Middle frontal gyrus (tissue), 1 donor: Measurements from ENCODE around the gene PLA2G6.
"Not testable (repeated sequence)": the region's sequence is repeated elsewhere in the genome, so short reads cannot be mapped to it uniquely, and the experiment has no call there.

Source experiments
- DNase-seq: peaks from one replicate; pipeline ENCODE4 v3.0.0-alpha.2; 2015; ENCODE audit warnings: low spot score; ENCODE audit errors: extremely low spot score

PLA2G6 gene

DNA sequence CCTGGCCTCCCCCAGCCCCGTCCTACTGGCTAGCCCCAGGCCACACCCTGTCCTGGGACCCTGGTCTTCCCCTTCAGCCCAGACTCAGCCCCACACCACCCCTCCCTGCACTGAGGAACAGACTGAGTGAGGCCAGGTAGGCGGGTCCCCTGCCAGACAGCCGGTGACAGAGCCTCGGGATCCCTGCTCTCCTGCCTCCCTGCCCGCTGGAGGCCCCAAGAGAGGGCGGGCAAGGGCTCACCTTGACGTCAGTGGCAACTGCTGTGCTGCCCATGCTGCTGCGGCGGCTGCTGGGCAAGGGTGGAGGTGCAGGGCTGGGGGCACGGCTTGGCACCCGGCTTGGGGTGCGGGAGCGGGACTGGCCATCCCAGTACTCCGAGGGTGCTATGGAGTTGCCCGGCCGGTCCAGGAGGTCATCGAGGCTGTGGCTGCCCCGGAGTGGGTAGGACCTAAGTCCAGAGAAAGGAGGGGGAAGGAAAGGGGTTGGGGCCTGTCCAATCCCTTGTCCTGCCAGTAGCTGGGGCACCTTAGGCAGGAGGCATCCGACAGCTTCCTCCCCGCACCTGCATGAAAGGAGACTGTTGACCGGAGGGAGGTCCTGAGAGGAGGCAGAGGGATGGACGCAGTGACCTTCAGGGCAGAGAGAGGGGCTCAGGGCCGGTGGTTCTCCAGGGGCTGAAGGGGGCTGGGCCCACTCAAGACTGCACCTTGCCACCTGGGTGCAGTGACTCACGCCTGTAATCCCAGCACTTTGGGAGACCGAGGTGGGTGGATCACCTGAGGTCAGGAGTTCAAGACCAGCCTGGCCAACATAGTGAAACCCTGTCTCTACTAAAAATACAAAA lies 95.4 kb downstream of the PLA2G6 start:
- DNase-seq = no peak

DNA sequence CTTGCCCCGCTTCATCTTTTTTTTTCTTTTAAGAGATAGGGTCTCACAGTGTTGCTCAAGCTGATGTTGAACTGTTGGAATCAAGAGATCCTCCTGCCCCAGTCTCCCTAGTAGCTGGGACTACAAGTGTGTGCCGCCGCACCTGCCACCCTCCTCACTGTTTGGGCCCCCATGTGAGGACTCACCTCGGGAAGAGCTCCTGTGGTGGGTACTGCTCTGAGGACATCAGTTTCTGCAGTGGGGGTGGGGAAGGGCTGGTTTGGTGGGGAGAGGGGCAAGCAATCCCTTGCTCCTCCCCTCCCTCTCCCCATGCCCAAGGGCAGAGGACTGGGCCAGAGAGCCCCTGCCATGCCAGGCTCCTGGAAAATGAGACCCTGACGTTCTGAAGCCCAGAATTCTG lies 96.1 kb downstream of the PLA2G6 start:
- no peak for DNase-seq

DNA sequence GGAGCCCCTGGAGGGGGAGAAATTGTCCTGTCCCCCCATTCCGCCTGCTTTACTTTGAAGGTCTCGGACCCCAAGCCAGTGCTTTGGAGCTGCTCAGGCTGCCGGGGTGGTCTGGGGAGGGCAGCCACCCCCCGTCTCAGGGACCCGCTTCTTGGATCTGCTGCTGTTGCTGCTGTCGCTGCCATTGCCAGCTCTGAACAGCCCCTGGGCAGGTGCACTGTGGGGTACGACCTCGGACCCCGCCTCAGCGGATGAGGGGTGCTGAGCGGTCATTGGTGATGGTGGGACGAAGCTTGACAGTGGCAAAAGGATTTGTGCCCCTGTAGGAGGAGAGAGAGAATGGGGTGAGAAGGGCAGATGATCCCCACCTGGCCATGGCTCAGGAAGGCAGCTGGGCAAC lies 96.6 kb downstream of the PLA2G6 start:
- no peak for DNase-seq

DNA sequence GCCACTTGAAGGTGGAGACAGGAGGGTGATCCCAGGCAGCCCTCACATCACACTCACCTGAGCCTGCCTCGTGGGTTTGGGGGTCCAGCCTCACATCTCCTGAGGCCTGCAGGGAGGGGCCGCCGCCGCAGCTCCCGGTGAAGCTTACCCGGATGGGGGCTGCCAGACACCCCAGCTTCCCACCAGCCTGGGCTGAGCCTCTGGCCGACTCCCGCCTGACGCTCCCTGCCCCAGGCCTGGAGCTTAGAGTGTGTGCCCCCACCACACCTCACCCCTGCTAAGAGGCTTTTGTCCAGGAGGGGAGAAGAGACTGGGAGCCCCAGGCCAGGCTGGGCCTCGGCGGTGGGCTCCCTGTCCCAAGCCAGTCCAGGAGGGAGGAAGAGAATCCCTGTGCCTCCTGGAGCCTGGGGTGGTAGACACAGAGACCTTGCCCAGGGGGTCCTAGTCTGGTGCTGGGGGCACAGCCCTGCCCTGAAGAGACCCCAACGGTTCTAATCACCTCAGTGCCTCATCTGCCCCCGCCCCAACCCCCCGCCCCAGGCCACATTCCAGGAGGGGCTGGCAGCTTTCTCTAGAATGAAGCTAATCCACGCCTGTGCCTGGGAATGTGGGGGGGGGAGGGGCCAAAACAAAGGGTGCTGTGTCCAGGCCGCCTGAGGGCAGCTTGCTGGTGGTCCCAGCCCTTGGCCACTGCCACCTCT lies 97.5 kb downstream of the PLA2G6 start, which contains the start of gene SLC16A8:
TSS of gene SLC16A8 (minus strand) at position 254 of the 701 bp plus-strand sequence. CDS start 1,311 bp downstream, outside the sequence.
- DNase-seq = no peak

DNA sequence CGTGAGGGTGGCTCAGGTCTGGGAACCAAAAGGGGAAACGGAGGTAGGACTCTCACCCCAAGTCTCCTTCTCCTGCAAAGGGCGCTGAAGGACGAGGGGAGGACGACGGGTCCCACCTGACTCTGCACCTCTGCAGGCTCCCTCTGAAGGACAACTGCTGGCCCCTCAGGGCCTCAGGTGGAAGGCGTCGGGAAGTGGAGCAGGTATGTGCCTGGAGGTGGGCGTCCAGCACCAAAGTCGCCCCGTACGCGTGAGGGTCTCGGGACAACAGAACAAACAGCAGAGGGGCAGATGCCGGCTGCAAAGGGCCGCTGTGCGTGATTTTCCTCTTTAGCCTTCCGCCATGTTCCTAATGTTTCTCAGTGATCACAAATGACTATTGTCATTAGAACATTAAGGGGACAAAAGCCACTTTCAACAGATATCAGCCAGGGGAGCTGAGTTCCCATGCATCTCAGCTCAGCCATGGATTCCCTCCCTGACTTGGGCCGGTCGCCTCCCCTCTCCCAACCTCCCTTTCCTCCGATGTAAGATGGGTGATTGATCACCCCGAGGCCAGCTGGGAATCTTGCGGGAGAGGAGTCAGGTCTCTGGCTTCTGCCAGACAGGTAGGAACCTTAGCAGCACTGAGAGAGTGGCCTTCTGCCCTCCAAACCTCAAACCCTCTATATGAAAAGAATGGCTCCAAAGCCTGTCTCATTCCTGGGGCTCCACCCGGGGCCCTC lies 98.5 kb downstream of the PLA2G6 start:
- no peak for DNase-seq

DNA sequence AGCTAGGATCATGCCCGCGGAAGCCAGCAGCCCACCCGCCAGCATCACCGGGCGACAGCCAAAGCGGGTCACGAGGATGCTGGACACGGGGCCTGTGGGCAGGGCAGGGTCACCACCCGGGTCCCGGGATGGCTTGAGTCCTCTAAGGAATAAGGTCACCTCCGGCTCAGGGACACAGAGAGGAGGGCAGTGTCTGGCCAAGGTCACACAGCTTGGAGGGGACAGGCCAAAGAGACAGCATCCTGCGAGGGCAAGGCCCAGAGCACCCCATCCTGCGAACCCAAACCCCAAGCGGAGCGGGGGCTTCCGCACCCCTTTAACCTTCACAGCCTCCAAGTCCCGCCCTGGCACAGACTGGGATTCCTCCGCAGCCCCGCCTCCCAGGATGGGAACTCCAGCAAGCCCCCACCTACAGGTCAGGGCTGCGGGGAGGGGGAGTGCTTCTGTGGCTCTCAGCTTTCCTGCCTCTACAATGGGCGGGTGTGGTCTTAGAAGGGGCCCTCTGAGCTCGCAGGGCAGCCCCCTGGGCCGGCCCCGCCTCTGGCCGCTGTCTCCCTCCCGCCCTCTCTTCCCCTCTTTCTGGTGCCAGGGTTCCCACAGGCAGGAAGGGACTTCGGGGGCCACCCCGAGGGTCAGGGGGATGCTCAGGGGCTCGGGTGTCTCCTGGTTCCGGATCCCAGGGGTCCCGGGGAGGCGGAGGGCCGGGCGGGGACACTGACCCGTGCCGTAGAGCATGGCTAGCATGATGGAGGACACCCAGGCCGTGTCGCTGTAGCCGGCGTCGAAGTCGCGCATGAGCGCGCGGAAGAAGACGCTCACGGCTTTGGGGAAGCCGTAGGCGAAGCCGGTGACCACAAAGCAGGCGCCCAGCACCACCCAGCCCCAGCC lies 99.4 kb downstream of the PLA2G6 start:
- no peak for DNase-seq

DNA sequence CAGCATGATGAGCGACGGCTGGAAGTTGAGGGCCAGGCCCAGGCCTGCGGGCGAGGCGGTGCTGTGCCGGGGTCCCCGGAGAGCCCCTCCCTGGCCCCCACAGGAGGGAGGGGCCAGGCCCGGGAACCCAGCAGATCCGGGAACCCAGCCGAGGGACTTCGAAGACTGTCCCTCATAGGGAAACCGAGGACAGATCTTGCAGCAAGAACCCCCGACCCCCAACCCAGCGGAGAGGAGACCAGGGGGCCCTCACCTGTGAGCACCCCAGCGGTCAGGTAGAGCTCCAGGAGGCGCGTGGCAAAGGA lies 100.0 kb downstream of the PLA2G6 start:
- DNase-seq = no peak

DNA sequence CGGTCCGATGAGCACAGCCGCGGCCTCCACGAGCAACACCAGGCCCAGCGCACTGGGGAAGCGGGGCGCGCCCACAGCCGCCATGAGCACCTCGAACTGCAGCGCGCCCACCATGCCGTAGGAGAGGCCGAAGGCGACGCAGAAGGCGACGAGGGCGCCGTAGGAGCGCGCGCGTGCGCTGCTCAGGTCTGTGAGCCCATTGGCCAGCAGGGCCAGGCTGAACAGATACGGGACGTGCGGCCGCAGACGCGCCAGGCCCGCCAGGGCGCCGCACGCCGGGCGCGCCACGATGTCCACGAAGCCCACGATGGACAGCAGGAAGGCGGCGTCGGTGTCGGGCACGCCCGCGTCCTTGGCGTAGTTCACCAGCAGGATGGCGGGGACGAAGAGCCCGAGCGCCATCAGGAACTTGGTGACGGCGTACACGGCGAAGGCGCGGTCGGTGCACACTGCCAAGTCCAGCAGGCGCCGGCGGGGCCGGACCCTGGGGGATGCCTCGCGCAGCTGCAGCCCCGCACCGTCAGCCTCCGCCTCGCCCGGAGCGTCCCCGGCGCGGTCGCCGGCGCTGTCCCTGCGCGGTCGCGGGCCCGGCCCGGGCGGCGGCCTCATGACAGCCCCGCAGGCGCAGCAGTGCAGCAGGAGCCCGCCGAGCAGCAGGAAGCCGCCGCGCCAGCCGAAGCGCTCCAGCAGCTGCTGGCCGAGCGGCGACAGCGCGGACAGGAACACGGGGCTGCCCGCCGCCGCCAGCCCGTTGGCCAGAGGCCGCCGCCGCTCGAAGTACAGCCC lies 100.6 kb downstream of the PLA2G6 start:
- DNase-seq = no peak

DNA sequence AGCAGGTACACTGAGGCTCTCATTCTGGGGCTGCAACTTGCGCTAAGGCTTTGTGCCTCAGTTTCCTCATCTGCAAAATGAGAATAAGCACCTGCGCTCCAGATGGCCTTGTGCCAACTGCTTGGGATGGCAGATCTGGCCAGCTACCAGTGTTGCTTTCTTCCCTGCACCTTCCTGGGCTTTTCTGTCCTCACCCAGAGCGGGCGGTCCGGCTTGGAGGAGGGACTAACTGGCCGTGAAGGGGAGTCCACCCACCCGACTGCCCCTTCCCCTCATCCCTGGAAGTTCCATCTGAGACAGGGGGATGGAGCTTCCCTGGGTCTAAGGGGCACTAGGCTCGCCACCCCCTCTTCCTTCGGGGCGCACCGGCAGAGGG lies 101.2 kb downstream of the PLA2G6 start:
- no peak for DNase-seq

DNA sequence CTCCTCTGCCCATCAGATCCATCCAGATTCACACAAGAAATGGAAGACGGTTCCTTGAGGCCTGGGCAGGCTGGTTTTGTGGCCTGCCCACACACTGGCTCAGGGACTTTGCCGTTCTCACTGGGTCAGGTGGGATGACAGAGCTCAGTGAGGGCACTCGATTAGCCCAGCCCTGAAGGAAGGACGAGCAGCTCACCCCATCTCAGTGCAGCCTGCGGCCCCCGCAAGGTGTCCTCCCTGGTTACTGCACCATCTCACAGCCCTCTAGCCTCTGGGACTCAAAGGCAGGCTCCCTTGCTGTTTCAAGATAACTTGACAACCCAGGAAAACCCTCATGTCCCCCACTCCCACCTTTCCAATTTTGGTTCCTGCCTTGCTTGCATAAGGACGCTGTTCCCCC lies 101.8 kb downstream of the PLA2G6 start:
- no peak for DNase-seq

DNA sequence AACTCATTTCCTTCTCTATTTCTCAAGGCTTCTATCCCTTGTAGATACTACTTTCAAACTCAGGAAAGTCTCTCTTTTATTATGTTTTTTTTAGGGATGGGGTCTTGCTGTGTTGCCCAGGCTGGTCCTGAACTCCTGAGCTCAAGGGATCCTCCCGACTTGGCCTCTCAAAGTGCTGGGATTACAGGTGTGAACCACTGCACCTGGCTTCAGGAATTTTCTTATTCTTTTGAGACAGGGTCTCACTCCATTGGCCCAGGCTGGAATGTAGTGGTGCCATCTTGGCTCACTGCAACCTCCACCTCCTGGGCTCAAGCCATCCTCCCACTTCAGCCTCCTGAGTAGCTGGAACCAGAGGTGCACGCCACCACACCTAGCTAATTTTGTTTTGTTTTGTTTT lies 102.4 kb downstream of the PLA2G6 start:
- not testable (repeated sequence) for DNase-seq

DNA sequence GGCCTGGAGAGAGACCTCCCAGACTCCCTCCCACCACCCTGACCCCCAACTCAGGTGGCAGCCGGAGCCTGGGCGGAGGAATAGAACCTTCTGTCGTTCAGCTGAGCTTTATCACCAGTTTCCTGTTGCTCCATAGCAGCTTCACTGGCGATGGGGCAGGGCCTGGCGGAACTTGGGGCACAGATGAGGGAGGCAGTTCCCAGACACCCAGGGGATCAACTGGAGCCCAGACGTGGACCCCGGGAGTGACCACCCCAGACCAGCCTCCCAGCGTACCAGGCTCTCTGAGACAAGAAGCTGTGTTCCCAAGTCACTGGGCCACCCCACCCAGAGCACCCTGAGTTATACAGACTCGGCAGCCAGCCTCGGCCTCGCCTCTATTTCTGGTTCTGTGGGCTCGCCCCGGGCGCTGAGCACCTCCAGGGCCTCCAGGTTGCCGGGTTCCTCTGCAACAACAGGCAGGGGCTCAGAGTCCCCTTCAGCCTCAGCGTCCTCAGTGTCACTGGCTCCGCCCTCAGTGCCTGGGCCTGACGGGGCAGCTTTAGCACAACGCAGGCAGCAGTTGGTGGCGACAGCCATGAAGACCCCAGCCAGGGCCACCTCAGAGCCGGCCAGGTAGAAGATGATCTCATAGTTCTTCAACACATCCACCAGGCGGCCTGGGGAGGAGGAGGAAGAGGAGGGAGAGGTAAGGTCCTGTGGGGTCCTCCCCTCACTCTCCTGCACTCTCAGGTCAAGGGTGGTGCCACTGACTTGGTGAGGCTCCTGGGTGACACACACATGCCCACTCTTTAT lies 103.4 kb downstream of the PLA2G6 start:
- DNase-seq = no peak

DNA sequence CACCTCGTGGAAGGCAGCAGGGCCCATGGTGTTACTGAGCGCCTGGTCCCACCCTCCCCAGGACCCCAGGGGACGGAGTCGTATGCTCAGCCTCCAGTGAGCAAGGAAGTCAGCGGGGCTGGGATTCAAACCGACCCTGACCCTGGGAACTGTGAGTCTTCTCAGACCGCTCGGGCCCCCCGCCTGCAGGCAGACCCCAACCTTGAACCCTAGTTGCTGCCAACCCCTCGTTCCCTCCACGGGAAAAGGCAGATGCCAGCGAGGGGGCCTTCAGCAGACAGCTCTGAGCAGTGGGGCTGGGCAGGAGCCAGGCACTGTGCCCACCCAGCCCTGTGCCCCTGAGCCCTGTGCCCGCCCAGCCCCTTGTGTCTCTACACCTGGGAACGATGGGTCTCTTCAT lies 104.0 kb downstream of the PLA2G6 start:
- DNase-seq = no peak

DNA sequence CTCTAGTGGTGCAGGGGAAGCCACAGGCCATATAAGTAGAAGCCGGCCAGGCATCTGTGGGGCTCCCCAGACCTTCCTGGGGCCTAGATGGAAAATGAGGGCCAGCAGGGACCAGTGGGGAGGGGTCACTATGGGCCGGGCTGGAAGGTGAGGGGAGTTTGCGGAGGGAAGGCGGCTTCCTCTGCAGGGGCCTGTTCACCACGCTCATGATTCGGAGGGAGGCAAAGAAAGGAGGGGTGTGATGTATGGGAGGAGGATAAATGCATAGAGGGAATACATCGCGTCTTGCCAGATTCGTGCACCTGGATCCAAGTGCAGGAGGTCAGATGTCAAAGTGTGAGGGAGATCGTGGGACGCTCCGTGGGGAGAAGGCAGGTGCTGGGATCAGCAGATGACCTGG lies 104.5 kb downstream of the PLA2G6 start:
- DNase-seq = no peak

DNA sequence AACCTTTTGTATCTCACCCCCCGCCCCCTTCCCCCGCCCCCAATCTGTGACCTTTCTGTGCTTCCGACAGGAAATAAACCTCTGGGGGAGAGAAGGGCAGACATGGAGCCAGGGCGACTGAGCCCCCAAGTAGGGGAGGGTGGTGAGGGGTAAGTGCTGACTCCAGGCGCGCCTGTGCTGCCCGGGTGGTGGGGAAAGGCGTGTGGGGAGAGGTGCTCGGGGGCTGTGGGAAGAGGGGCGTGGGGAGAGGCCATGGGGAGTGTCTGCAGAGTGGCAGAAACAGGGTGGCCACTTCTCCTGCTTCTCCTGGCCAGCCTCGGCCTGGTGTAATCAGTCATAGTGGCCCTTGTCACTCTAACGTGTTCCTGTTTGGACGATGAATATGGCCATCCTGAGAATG lies 105.7 kb downstream of the PLA2G6 start:
- no peak for DNase-seq

DNA sequence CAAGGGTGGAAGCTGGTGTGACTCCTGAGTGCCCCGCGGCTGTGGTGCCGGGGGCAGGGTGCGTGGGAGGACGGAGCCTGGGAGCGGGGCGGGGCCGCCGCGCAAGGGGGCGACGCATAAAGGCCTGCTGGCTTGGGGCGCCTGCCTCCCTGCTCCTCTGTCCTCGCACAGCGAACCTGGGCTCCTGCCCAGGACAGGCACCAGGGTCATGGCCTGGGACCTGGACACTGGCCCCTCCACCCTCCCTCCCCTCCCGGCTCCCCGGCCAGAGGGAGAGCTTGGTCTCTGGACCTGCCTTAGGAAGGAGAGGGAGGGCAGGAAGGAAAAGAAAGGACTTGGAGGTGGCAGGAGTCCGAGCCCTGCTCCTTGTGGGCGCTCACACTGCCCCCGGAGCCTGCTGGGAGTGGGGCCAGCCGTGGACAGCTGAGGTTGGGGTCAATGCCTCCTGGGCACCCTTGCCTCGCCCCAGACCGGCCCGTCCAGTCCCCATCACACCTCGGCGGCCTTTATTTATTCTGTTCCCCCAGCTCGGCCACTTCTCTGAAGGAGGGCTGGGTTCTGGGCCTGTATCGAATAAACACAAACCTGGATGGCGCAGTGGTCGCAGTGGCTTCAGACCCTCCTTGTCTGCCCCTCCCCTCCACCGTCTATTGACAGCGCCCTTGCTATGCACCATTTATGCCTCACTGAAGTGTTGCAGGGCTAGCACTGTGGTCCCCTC lies 106.4 kb downstream of the PLA2G6 start:
- no peak for DNase-seq

DNA sequence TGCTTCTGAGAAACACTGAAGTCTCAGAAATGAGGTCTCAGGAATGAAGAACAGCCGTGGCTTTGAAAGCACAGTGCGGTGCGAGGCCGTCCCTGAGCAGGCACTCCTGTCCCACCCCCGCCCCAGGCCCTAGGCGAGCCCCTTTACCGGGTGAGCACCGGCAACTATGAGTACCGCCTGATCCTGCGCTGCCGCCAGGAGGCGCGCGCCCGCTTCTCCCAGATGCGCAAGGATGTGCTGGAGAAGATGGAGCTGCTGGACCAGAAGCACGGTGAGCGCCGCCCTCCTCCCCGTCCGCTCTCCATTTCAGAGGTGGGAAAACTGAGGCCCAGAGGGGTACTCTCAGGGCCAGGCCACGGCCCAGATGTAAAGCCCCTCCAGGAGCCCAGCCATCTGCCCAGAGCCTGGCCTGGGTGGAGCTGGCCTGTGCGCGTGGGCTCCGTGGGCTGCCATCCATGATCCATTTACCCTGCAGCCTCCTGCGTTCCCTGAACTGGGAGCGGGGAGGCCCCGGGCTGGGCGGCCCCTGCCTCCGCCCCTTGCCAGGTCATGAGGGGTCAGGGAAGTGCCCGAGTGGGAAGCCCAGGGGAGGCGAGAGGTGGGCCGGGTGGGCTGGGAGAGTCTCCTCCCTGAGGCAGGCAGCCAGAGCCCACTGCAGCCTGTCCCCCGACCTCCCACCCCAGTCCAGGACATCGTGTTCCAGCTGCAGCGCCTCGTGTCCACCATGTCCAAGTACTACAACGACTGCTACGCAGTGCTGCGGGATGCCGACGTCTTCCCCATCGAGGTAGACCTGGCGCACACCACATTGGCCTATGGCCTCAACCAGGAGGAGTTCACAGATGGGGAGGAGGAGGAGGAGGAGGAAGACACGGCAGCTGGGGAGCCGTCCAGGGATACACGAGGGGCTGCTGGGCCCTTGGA lies 107.2 kb downstream of the PLA2G6 start:
- DNase-seq = no peak
